Testis (tissue), 3 donors: Measurements from ENCODE around the gene CERK. TPM values are rescaled to one million over a fixed set of nuclear protein-coding genes. Genes with fewer than 3 reads are reported as not detected.

Experiments
- DNase-seq: peaks from one replicate; pipeline ENCODE4 v3.0.0-alpha.2; 2019
- H3K27ac ChIP-seq, 2 donors: fragments of 200-600 bp; sonication (generic); one replicate each; pipeline ENCODE4 v1.5.1; 2019
- H3K27me3 ChIP-seq: fragments of 200-600 bp; sonication (generic); one replicate; pipeline ENCODE4 v1.5.1; 2019
- H3K36me3 ChIP-seq: fragments of 200-600 bp; sonication (generic); one replicate; pipeline ENCODE4 v1.5.1; 2017; ENCODE audit warnings: low read depth; ENCODE audit errors: missing control alignments
- H3K4me1 ChIP-seq: fragments of 200-600 bp; sonication (generic); one replicate; pipeline ENCODE4 v1.5.1; 2019
- H3K4me3 ChIP-seq, 2 donors: fragments of 200-600 bp; sonication (generic); one replicate each; pipeline ENCODE4 v1.5.1; 2017 to 2019
- H3K9me3 ChIP-seq: fragments of 200-600 bp; sonication (generic); one replicate; pipeline ENCODE4 v1.5.1; 2017
- CTCF ChIP-seq, 3 experiments: fragments of 450-650 bp in 2 of 3; fragments of 200-600 bp in 1 of 3; sonication (generic) in 1 of 3; IDR thresholded peaks; one replicate each; pipeline ENCODE4 v1.5.1; 2016 to 2019; ENCODE audit warnings: antibody characterized with exemption in 3 of 3, mild to moderate bottlenecking in 2 of 3, moderate library complexity in 1 of 3
- POLR2A ChIP-seq: fragments of 450-650 bp; IDR thresholded peaks from one replicate; pipeline ENCODE4 v1.6.1; 2017; ENCODE audit warnings: antibody characterized with exemption, mild to moderate bottlenecking, moderate library complexity
- WGBS, 2 donors: methylation state at CpG; one replicate each; pipeline ENCODE4 v1.1.5; 2018; 5-methylcytosine and 5-hydroxymethylcytosine counted together
- intact Hi-C: fragments of 100-400 bp; cut with DNase I; formaldehyde crosslinking; loops from one replicate; pipeline ENCODE4 v1.15.1; 2023; ENCODE audit warnings: low total_unique reads
- polyA plus RNA-seq: library from polyadenylated mRNA; stranded (reverse); fragments of 350-450 nt; fragmentation: Illumina TruSeq; extraction: RNeasy Lipid Tissue Mini Kit (QIAGEN cat#74804); gene quantifications from one replicate; pipeline ENCODE4 v1.2.3, GENCODE V29; 2014; ENCODE audit warnings: low read depth, low replicate concordance; ENCODE audit not compliant: insufficient read depth
- total RNA-seq, 2 donors: library from RNA; depleted of rRNA; stranded (reverse); fragments of >200 nt; gene quantifications; one replicate each; pipeline ENCODE4 v1.2.3, GENCODE V29; 2016

The CERK gene
- total and polyA plus RNA-seq, 3 donors from 2014 or later, result 14.0 to 21.3 (median 17.0) TPM

- 74 to 80% methylated on average over 21 to 24 of the region's 24 CpGs for WGBS, 2 donors
- TF ChIP-seq POLR2A (no peak), CTCF (IDR thresholded peaks at IDR 0.05) (no peak)
- no peak overlapping the region for H3K27ac ChIP-seq
- no peaks in the 10 kb centered on the region for H3K9me3 ChIP-seq
- no peaks in the 10 kb centered on the region for H3K27me3 ChIP-seq
- DNase-seq, result no peak
- intact Hi-C loops, result no loop called here
- H3K36me3 ChIP-seq, result no peaks in the 10 kb centered on the region
- no peaks in the 10 kb centered on the region for H3K4me1 ChIP-seq
- no peak overlapping the region for H3K4me3 ChIP-seq
Measured at GRCh38 chr22:46640293-46641055, 97.6 kb downstream of the CERK start.

- H3K27me3 ChIP-seq, result no peaks in the 10 kb centered on the region
- no peaks in the 10 kb centered on the region for H3K9me3 ChIP-seq
- no peak overlapping the region for H3K27ac ChIP-seq
- 88 to 98% methylated on average over 2 to 11 of the region's 11 CpGs for WGBS, 2 donors
- H3K4me3 ChIP-seq, result no peak overlapping the region
- TF ChIP-seq CTCF (IDR thresholded peaks at IDR 0.05) (no peak), POLR2A (no peak)
- H3K36me3 ChIP-seq, result no peaks in the 10 kb centered on the region
- intact Hi-C loops, result no loop called here
- H3K4me1 ChIP-seq, result no peaks in the 10 kb centered on the region
- DNase-seq, result no peak
Measured at GRCh38 chr22:46639843-46640242, 98.2 kb downstream of the CERK start.

GRCh38 chr22:46638601-46639431, 99.2 kb downstream of the CERK start:
- no peaks in the 10 kb centered on the region for H3K36me3 ChIP-seq
- 69 to 71% methylated on average over 18 of the region's 18 CpGs for WGBS, 2 donors
- H3K4me3 ChIP-seq, result no peak overlapping the region
- no peak overlapping the region for H3K27ac ChIP-seq
- H3K27me3 ChIP-seq, result no peaks in the 10 kb centered on the region
- TF ChIP-seq CTCF (IDR thresholded peaks at IDR 0.05) (no peak), POLR2A (no peak)
- DNase-seq, result no peak
- intact Hi-C loops, result no loop called here
- H3K9me3 ChIP-seq, result no peaks in the 10 kb centered on the region
- no peaks in the 10 kb centered on the region for H3K4me1 ChIP-seq

DNA sequence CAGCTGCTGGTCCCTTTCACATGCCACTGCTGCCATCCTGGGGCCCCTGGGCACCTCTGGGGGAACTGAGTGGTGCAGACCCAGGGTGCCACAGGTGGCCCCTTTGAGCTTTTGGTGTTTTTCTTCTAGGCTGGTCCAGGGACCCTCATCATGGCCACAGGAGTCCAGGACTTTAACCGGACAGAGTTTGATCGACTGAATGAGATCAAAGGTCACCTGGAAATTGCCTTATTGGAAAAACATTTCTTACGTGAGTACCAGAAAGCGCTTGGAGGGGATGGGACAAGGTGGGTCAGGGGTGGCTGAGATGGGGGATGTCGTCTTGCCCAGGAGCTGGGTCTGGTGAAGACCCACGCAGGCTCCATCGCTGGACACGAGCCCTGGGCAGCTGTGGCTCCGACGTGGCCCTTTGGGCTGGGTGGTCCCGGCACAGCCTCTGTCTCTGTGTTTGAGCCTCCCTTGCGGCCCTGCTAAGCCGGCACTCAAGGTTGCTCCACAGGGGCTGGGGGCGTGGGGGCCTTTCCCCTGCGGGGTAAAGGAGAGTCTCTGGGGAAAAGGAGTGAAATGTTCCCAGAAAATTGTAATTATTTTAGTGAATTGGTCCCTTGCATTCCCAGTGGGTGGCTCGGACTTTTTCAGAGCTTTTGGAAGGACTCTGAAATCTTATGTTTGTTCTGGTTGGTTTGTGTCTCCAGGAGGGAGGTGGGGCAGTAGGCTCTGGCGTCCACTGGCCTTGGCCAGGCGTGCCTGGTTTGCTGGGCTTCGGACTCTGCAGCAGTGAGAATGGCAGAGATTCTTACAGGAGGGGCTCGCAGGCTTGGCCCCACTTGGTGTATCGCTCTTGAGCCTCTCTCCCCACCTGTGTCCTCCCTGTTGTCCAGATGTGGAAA, 100.1 kb downstream of the CERK start:
- Histone ChIP-seq H3K27ac (no peak overlapping the region), H3K27me3 (no peaks in the 10 kb centered on the region), H3K36me3 (no peaks in the 10 kb centered on the region), H3K4me1 (no peaks in the 10 kb centered on the region), H3K9me3 (no peaks in the 10 kb centered on the region), H3K4me3 (no peak overlapping the region)
- whole genome bisulfite sequencing, 2 donors, result 88 to 89% methylated on average over 15 to 21 of the region's 21 CpGs
- DNase-seq, result no peak
- TF ChIP-seq CTCF (IDR thresholded peaks at IDR 0.05), result no peak
- no peak for TF ChIP-seq POLR2A
- intact Hi-C loops, result no loop called here
